ENCODE measurements around the gene HSPB7.

DNA sequence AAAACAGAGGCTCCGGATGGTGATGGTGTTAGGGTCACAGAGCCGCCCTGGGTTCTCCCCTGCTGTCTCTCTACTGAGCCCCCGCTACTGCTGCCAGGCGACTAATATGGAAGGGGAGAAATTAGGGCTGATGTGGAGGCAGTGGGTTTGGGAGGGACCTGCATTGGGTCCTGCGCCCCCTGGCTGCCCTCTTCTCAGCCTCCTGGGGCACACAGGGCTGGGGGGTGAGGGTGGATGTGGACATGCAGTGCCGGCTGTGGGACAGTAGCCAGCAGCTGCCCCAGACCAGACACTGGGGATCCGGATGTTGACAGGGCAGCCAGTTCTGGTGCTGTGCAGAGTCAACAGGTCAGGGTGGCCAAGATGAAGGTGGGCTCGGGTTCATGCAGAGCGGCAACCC lies 24.3 kb upstream of the HSPB7 start:
- TF ChIP-seq, protein P1, sequence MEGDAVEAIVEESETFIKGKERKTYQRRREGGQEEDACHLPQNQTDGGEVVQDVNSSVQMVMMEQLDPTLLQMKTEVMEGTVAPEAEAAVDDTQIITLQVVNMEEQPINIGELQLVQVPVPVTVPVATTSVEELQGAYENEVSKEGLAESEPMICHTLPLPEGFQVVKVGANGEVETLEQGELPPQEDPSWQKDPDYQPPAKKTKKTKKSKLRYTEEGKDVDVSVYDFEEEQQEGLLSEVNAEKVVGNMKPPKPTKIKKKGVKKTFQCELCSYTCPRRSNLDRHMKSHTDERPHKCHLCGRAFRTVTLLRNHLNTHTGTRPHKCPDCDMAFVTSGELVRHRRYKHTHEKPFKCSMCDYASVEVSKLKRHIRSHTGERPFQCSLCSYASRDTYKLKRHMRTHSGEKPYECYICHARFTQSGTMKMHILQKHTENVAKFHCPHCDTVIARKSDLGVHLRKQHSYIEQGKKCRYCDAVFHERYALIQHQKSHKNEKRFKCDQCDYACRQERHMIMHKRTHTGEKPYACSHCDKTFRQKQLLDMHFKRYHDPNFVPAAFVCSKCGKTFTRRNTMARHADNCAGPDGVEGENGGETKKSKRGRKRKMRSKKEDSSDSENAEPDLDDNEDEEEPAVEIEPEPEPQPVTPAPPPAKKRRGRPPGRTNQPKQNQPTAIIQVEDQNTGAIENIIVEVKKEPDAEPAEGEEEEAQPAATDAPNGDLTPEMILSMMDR (IDR thresholded peaks at IDR 0.05; ENCODE audit: control extremely low read depth in 1 of 3, insufficient read depth in 1 of 3, low read depth in 1 of 3, low read length in 3 of 3), result peak; percentile 17 to 28 (median 27); a peak in 3 of 4 replicates
- TF ChIP-seq POLR2AphosphoS5 (IDR thresholded peaks at IDR 0.05; ENCODE audit: low read depth, low read length), result no peak
- TF ChIP-seq TAF1 (IDR thresholded peaks at IDR 0.05; ENCODE audit: low read depth, low read length), result no peak
- no peak for TF ChIP-seq ZNF274 (IDR thresholded peaks at IDR 0.05; ENCODE audit: borderline replicate concordance, extremely low read depth, low read length)
- TF ChIP-seq SP2 (IDR thresholded peaks at IDR 0.05; ENCODE audit: low read length), result no peak
- 0 out of 4 replicates have a peak, but pooled peaks of 1 of the 2 experiments have one; percentile 3 for TF ChIP-seq RAD21 (IDR thresholded peaks at IDR 0.05 in 1 of 2, conservative IDR thresholded peaks at IDR 0.05 in 1 of 2; ENCODE audit: low read depth in 2 of 2, low read length in 2 of 2)
- no peak for TF ChIP-seq POLR2A (IDR thresholded peaks at IDR 0.05; ENCODE audit: control extremely low read depth in 1 of 2, low read depth in 2 of 2, low read length in 2 of 2)
- TF ChIP-seq, protein P2, sequence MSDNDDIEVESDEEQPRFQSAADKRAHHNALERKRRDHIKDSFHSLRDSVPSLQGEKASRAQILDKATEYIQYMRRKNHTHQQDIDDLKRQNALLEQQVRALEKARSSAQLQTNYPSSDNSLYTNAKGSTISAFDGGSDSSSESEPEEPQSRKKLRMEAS (IDR thresholded peaks at IDR 0.05), result no peak
- TF ChIP-seq SUZ12 (IDR thresholded peaks at IDR 0.05; ENCODE audit: low read length), result no peak
- no peak for TF ChIP-seq CREB1 (IDR thresholded peaks at IDR 0.05)
- no peak for TF ChIP-seq GTF2F1 (IDR thresholded peaks at IDR 0.05; ENCODE audit: borderline replicate concordance, low read depth, low read length)
- TF ChIP-seq CHD2 (IDR thresholded peaks at IDR 0.05; ENCODE audit: low read length), result no peak
- no peak for TF ChIP-seq SIX5 (IDR thresholded peaks at IDR 0.05; ENCODE audit: low read depth, low read length)
- no peak for TF ChIP-seq EP300 (IDR thresholded peaks at IDR 0.05; ENCODE audit: borderline replicate concordance in 1 of 2, low read depth in 2 of 2, low read length in 2 of 2)
